ENCODE data around the gene RBM14.
"Not testable (repeated sequence)": the region's sequence is repeated elsewhere in the genome, so short reads cannot be mapped to it uniquely, and the experiment has no call there.

Gene RBM14

GRCh38 chr11:66639066-66639813, 22.8 kb downstream of the RBM14 start:
- Histone ChIP-seq H3K4me2 (ENCODE audit: low read length) (peak overlapping the region; percentile 84), H3K9ac (ENCODE audit: low read depth, low read length) (peak overlapping the region; percentile 93), H3K27me3 (ENCODE audit: control insufficient read depth, insufficient read depth, low read length) (no peaks in the 10 kb centered on the region), H3K4me3 (ENCODE audit: low read length) (peak overlapping the region; percentile 78), H3K4me1 (ENCODE audit: control insufficient read depth, insufficient read depth, low read length) (peaks cover 54% of the 10 kb centered on the region), H3K9me3 (replicated peaks; ENCODE audit: low read length) (no peaks in the 10 kb centered on the region), H3K36me3 (ENCODE audit: insufficient read depth, low read length) (peaks cover 53% of the 10 kb centered on the region)

DNA sequence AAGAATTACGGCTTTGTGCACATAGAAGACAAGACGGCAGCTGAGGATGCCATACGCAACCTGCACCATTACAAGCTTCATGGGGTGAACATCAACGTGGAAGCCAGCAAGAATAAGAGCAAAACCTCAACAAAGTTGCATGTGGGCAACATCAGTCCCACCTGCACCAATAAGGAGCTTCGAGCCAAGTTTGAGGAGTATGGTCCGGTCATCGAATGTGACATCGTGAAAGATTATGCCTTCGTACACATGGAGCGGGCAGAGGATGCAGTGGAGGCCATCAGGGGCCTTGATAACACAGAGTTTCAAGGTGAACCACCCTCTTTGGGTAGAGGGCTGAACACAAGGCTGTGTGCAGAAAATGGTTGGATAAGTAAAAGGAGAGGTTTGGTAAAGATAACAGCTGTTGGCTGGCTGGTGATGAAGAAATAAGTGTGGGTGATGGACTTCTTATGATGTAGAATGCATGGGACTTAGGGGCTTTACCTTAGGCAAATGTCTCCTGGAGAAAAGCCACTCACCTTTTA, 23.4 kb downstream of the RBM14 start:
- Histone ChIP-seq H3K9ac (ENCODE audit: low read depth, low read length) (peak overlapping the region; percentile 93), H3K4me1 (ENCODE audit: control insufficient read depth, insufficient read depth, low read length) (peaks cover 59% of the 10 kb centered on the region), H3K36me3 (ENCODE audit: insufficient read depth, low read length) (peaks cover 54% of the 10 kb centered on the region)

GRCh38 chr11:66641834-66642233, 25.4 kb downstream of the RBM14 start:
- Histone ChIP-seq H3K36me3 (ENCODE audit: insufficient read depth, low read length) (peaks cover 73% of the 10 kb centered on the region), H3K4me2 (ENCODE audit: low read length) (peak overlapping the region; percentile 84), H3K4me1 (ENCODE audit: control insufficient read depth, insufficient read depth, low read length) (peaks cover 63% of the 10 kb centered on the region), H3K27me3 (ENCODE audit: control insufficient read depth, insufficient read depth, low read length) (no peaks in the 10 kb centered on the region), H3K9ac (ENCODE audit: low read depth, low read length) (peak overlapping the region; percentile 26), H3K4me3 (ENCODE audit: low read length) (peak overlapping the region; percentile 78), H3K9me3 (replicated peaks; ENCODE audit: low read length) (no peaks in the 10 kb centered on the region)

More for the DNA sequence above, 23.4 kb downstream of the RBM14 start:
- peak overlapping the region; percentile 84 for H3K4me2 ChIP-seq (ENCODE audit: low read length)
- not testable (repeated sequence) for H3K9me3 ChIP-seq (replicated peaks; ENCODE audit: low read length); H3K27me3 ChIP-seq (ENCODE audit: control insufficient read depth, insufficient read depth, low read length)
- H3K4me3 ChIP-seq (ENCODE audit: low read length): peak overlapping the region; percentile 78

GRCh38 chr11:66643745-66644437, 27.5 kb downstream of the RBM14 start:
- H3K9ac ChIP-seq (ENCODE audit: low read depth, low read length): no peak overlapping the region
- peak overlapping the region; percentile 84 for H3K4me2 ChIP-seq (ENCODE audit: low read length)
- H3K27me3 ChIP-seq (ENCODE audit: control insufficient read depth, insufficient read depth, low read length): no peaks in the 10 kb centered on the region
- H3K36me3 ChIP-seq (ENCODE audit: insufficient read depth, low read length): peaks cover 87% of the 10 kb centered on the region
- no peaks in the 10 kb centered on the region for H3K9me3 ChIP-seq (replicated peaks; ENCODE audit: low read length)
- peaks cover 54% of the 10 kb centered on the region for H3K4me1 ChIP-seq (ENCODE audit: control insufficient read depth, insufficient read depth, low read length)
- peak overlapping the region; percentile 33 for H3K4me3 ChIP-seq (ENCODE audit: low read length)

GRCh38 chr11:66646828-66647227, 30.4 kb downstream of the RBM14 start:
- Histone ChIP-seq H3K4me2 (ENCODE audit: low read length) (no peak overlapping the region), H3K4me3 (ENCODE audit: low read length) (no peak overlapping the region), H3K9ac (ENCODE audit: low read depth, low read length) (no peak overlapping the region), H3K27me3 (ENCODE audit: control insufficient read depth, insufficient read depth, low read length) (no peaks in the 10 kb centered on the region), H3K9me3 (replicated peaks; ENCODE audit: low read length) (no peaks in the 10 kb centered on the region), H3K4me1 (ENCODE audit: control insufficient read depth, insufficient read depth, low read length) (peaks cover 34% of the 10 kb centered on the region), H3K36me3 (ENCODE audit: insufficient read depth, low read length) (peaks cover 83% of the 10 kb centered on the region)

DNA sequence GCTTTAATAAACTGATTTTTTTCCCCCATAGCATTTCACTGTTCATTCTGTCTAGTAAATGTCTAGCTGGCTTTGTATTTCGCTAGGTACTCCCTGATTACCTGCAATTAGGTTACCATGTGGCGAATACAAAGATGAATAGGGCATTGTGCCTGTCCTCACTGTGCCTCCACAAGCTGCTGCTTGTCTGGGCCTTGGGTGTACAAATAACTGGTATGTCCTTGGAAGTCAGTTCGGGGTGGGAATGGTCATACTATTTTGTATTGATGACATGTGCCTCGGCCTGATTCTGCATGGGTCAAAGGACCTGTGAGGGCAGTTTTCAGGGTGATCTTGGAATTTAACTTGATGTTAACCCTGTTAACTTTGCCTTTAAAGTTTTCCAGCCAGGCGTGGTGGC, 33.5 kb downstream of the RBM14 start:
- H3K4me2 ChIP-seq (ENCODE audit: low read length): no peak overlapping the region
- no peaks in the 10 kb centered on the region for H3K9me3 ChIP-seq (replicated peaks; ENCODE audit: low read length)
- H3K4me1 ChIP-seq (ENCODE audit: control insufficient read depth, insufficient read depth, low read length): peaks cover 4% of the 10 kb centered on the region
- H3K36me3 ChIP-seq (ENCODE audit: insufficient read depth, low read length): peaks cover 68% of the 10 kb centered on the region
- no peaks in the 10 kb centered on the region for H3K27me3 ChIP-seq (ENCODE audit: control insufficient read depth, insufficient read depth, low read length)
- no peak overlapping the region for H3K4me3 ChIP-seq (ENCODE audit: low read length)
- no peak overlapping the region for H3K9ac ChIP-seq (ENCODE audit: low read depth, low read length)

GRCh38 chr11:66651016-66651415, 34.6 kb downstream of the RBM14 start:
- H3K27me3 ChIP-seq (ENCODE audit: control insufficient read depth, insufficient read depth, low read length): no peaks in the 10 kb centered on the region
- no peak overlapping the region for H3K4me3 ChIP-seq (ENCODE audit: low read length)
- no peaks in the 10 kb centered on the region for H3K4me1 ChIP-seq (ENCODE audit: control insufficient read depth, insufficient read depth, low read length)
- H3K4me2 ChIP-seq (ENCODE audit: low read length): no peak overlapping the region
- no peak overlapping the region for H3K9ac ChIP-seq (ENCODE audit: low read depth, low read length)
- H3K36me3 ChIP-seq (ENCODE audit: insufficient read depth, low read length): peaks cover 61% of the 10 kb centered on the region
- H3K9me3 ChIP-seq (replicated peaks; ENCODE audit: low read length): no peaks in the 10 kb centered on the region

DNA sequence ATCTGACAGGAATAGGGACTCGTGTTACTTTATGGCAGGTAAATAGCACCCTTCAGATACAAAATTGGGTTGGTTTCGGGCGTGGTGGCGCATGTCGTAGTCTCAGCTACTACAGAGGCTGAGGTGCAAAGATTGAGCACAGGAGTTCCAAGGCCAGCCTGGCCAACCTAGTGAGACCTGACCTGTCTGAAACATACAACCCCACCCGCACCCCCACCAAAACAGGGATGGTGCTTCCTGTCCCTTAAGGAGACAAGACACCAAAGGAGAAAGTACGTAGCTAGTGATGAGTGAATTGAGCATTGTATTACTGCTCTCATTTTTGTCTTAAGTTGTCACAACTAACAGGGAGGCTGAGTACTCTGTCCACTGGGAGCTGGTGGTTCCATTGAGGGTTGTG, 36.2 kb downstream of the RBM14 start:
- no peak overlapping the region for H3K4me3 ChIP-seq (ENCODE audit: low read length)
- H3K4me1 ChIP-seq (ENCODE audit: control insufficient read depth, insufficient read depth, low read length): no peaks in the 10 kb centered on the region
- H3K9me3 ChIP-seq (replicated peaks; ENCODE audit: low read length): no peaks in the 10 kb centered on the region
- peaks cover 45% of the 10 kb centered on the region for H3K36me3 ChIP-seq (ENCODE audit: insufficient read depth, low read length)
- no peak overlapping the region for H3K9ac ChIP-seq (ENCODE audit: low read depth, low read length)
- H3K4me2 ChIP-seq (ENCODE audit: low read length): no peak overlapping the region
- no peaks in the 10 kb centered on the region for H3K27me3 ChIP-seq (ENCODE audit: control insufficient read depth, insufficient read depth, low read length)

- Histone ChIP-seq H3K9ac (ENCODE audit: low read depth, low read length) (no peak overlapping the region), H3K4me3 (ENCODE audit: low read length) (no peak overlapping the region), H3K27me3 (ENCODE audit: control insufficient read depth, insufficient read depth, low read length) (no peaks in the 10 kb centered on the region), H3K4me2 (ENCODE audit: low read length) (no peak overlapping the region), H3K4me1 (ENCODE audit: control insufficient read depth, insufficient read depth, low read length) (no peaks in the 10 kb centered on the region), H3K36me3 (ENCODE audit: insufficient read depth, low read length) (peaks cover 42% of the 10 kb centered on the region), H3K9me3 (replicated peaks; ENCODE audit: low read length) (no peaks in the 10 kb centered on the region)
Measured at GRCh38 chr11:66653123-66653522, 36.7 kb downstream of the RBM14 start.

- Histone ChIP-seq H3K4me1 (ENCODE audit: control insufficient read depth, insufficient read depth, low read length) (no peaks in the 10 kb centered on the region), H3K9ac (ENCODE audit: low read depth, low read length) (no peak overlapping the region), H3K4me3 (ENCODE audit: low read length) (no peak overlapping the region)
Measured at GRCh38 chr11:66659763-66660162, 43.3 kb downstream of the RBM14 start.

GRCh38 chr11:66663741-66664296, 47.4 kb downstream of the RBM14 start:
- no peak overlapping the region for H3K9ac ChIP-seq (ENCODE audit: low read depth, low read length)
- H3K9me3 ChIP-seq (replicated peaks; ENCODE audit: low read length): no peaks in the 10 kb centered on the region
- H3K36me3 ChIP-seq (ENCODE audit: insufficient read depth, low read length): peaks cover 70% of the 10 kb centered on the region

More at GRCh38 chr11:66659763-66660162, 43.3 kb downstream of the RBM14 start:
- Histone ChIP-seq H3K27me3 (ENCODE audit: control insufficient read depth, insufficient read depth, low read length) (no peaks in the 10 kb centered on the region), H3K36me3 (ENCODE audit: insufficient read depth, low read length) (peaks cover 39% of the 10 kb centered on the region), H3K9me3 (replicated peaks; ENCODE audit: low read length) (no peaks in the 10 kb centered on the region), H3K4me2 (ENCODE audit: low read length) (no peak overlapping the region)

More at GRCh38 chr11:66663741-66664296, 47.4 kb downstream of the RBM14 start:
- Histone ChIP-seq H3K4me1 (ENCODE audit: control insufficient read depth, insufficient read depth, low read length) (no peaks in the 10 kb centered on the region), H3K4me3 (ENCODE audit: low read length) (no peak overlapping the region), H3K4me2 (ENCODE audit: low read length) (no peak overlapping the region), H3K27me3 (ENCODE audit: control insufficient read depth, insufficient read depth, low read length) (no peaks in the 10 kb centered on the region)
